ENCODE data around the gene GAS2L1. TPM values are rescaled to one million over a fixed set of nuclear protein-coding genes. Genes with fewer than 3 reads are reported as not detected.

The GAS2L1 gene
- total and polyA plus RNA-seq, 2 experiments from 2014 or later, result 5.2 to 9.5 TPM

GRCh38 chr22:29312218-29313125 is 6.0 kb downstream of the GAS2L1 start:
- no peak for ATAC-seq
- Mint-ChIP-seq H3K36me3 (ENCODE audit: low read depth) (peaks cover 7% of the 10 kb centered on the region; the same call in 1 of the 3 replicates), H3K9me3 (peaks cover 21% of the 10 kb centered on the region), H3K27me3 (ENCODE audit: insufficient read depth, low read depth, poor library complexity) (peaks cover 41% of the 10 kb centered on the region), H3K27ac (no peak overlapping the region), H3K4me1 (peaks cover 27% of the 10 kb centered on the region), H3K4me3 (no peak overlapping the region)
- Histone ChIP-seq H3K4me1 (ENCODE audit: insufficient read depth) (peaks cover 5% of the 10 kb centered on the region; the same call in 1 of the 2 replicates), H3K36me3 (ENCODE audit: insufficient read depth) (no peaks in the 10 kb centered on the region), H3K27me3 (ENCODE audit: insufficient read depth) (peaks cover 50% of the 10 kb centered on the region), H3K4me3 (no peak overlapping the region), H3F3A (replicated peaks; ENCODE audit: low read depth) (peaks cover 26% of the 10 kb centered on the region), H3K4me2 (no peak overlapping the region), H4K20me1 (replicated peaks; ENCODE audit: insufficient read depth) (peaks cover 9% of the 10 kb centered on the region), H3K79me2 (replicated peaks; ENCODE audit: insufficient read depth) (no peaks in the 10 kb centered on the region), H2AFZ (no peak overlapping the region), H3K9me2 (ENCODE audit: insufficient read depth) (no peaks in the 10 kb centered on the region), H3K27ac (ENCODE audit: low read depth) (no peak overlapping the region)
- DNase-seq (ENCODE audit: low spot score), result no peak
- TF ChIP-seq CREB1 (CRISPR knock-in tag; IDR thresholded peaks at IDR 0.05; ENCODE audit: low read depth) (no peak), NANOG (IDR thresholded peaks at IDR 0.05; ENCODE audit: borderline replicate concordance) (no peak), POLR2AphosphoS5 (IDR thresholded peaks at IDR 0.05; ENCODE audit: low read depth) (no peak), ZNF331 (CRISPR knock-in tag; IDR thresholded peaks at IDR 0.05; ENCODE audit: low read depth) (no peak), JUNB (IDR thresholded peaks at IDR 0.05; ENCODE audit: unreplicated experiment) (no peak), STAT1 (IDR thresholded peaks at IDR 0.05; ENCODE audit: unreplicated experiment) (no peak), ETS1 (IDR thresholded peaks at IDR 0.05) (no peak), EZH2phosphoT487 (IDR thresholded peaks at IDR 0.05; ENCODE audit: unreplicated experiment) (no peak), ZNF114 (CRISPR knock-in tag; IDR thresholded peaks at IDR 0.05) (no peak), ZNF462 (CRISPR knock-in tag; IDR thresholded peaks at IDR 0.05) (no peak), EZH2 (IDR thresholded peaks at IDR 0.05; ENCODE audit: low read depth, unreplicated experiment) (no peak)
- TF ChIP-seq, protein P1, sequence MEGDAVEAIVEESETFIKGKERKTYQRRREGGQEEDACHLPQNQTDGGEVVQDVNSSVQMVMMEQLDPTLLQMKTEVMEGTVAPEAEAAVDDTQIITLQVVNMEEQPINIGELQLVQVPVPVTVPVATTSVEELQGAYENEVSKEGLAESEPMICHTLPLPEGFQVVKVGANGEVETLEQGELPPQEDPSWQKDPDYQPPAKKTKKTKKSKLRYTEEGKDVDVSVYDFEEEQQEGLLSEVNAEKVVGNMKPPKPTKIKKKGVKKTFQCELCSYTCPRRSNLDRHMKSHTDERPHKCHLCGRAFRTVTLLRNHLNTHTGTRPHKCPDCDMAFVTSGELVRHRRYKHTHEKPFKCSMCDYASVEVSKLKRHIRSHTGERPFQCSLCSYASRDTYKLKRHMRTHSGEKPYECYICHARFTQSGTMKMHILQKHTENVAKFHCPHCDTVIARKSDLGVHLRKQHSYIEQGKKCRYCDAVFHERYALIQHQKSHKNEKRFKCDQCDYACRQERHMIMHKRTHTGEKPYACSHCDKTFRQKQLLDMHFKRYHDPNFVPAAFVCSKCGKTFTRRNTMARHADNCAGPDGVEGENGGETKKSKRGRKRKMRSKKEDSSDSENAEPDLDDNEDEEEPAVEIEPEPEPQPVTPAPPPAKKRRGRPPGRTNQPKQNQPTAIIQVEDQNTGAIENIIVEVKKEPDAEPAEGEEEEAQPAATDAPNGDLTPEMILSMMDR (conservative IDR thresholded peaks at IDR 0.05; ENCODE audit: low read depth in 2 of 2), result no peak
- TF ChIP-seq, protein P2, sequence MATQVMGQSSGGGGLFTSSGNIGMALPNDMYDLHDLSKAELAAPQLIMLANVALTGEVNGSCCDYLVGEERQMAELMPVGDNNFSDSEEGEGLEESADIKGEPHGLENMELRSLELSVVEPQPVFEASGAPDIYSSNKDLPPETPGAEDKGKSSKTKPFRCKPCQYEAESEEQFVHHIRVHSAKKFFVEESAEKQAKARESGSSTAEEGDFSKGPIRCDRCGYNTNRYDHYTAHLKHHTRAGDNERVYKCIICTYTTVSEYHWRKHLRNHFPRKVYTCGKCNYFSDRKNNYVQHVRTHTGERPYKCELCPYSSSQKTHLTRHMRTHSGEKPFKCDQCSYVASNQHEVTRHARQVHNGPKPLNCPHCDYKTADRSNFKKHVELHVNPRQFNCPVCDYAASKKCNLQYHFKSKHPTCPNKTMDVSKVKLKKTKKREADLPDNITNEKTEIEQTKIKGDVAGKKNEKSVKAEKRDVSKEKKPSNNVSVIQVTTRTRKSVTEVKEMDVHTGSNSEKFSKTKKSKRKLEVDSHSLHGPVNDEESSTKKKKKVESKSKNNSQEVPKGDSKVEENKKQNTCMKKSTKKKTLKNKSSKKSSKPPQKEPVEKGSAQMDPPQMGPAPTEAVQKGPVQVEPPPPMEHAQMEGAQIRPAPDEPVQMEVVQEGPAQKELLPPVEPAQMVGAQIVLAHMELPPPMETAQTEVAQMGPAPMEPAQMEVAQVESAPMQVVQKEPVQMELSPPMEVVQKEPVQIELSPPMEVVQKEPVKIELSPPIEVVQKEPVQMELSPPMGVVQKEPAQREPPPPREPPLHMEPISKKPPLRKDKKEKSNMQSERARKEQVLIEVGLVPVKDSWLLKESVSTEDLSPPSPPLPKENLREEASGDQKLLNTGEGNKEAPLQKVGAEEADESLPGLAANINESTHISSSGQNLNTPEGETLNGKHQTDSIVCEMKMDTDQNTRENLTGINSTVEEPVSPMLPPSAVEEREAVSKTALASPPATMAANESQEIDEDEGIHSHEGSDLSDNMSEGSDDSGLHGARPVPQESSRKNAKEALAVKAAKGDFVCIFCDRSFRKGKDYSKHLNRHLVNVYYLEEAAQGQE (IDR thresholded peaks at IDR 0.05; ENCODE audit: unreplicated experiment), result no peak

All from GM23338 (cell line).